GM18508 (cell line): ENCODE results near the gene AUH.
"Not testable (repeated sequence)": the region's sequence is repeated elsewhere in the genome, so short reads cannot be mapped to it uniquely, and the experiment has no call there.

Source experiments
- ATAC-seq: cut with Tn5 transposase; IDR thresholded peaks from one replicate; pipeline ENCODE4 v1.9.1; 2021; ENCODE audit warnings: moderate number of reproducible peaks; ENCODE audit not compliant: insufficient read depth, unreplicated experiment

Gene AUH

GRCh38 chr9:91382298-91382697 lies 20.6 kb upstream of the AUH start:
- ATAC-seq, result no peak

GRCh38 chr9:91379426-91379825 lies 17.7 kb upstream of the AUH start:
- ATAC-seq, result no peak

DNA sequence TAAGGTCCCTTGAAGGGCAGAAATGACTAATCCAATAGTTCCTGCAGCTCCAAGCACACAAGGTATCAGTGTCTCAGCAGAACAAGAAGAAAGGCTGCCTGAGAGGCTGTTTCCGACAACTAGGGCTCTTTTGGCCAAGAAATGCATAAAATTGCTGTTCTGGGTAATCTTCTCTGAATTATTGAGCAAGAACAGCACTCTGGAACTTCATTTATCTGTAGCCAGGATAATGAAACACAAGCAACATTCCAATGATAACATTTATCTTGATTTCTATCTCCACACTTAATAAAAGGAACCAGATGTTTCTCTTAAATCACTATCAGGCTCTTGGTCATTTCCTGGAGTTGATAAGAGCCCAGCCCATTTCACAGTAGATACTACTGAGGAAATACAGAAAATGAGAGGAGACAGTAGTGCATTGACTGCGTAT lies 17.0 kb upstream of the AUH start:
- no peak for ATAC-seq

DNA sequence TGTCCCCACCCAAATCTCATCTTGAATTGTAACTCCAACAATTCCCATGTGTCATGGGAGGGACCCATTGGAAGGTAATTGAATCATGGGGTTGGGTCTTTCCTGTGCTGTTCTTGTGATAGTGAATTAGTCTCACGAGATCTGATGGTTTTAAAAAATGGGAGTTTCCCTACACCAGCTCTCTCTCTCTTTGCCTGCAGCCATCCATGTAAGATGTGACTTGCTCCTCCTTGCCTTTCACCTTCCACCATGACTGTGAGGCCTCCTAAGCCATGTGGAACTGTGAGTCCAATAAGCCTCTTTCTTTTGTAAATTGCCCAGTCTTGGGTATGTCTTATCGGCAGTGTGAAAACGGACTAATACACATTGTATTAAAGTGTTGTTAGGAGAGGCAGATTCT lies 16.3 kb upstream of the AUH start:
- not testable (repeated sequence) for ATAC-seq

- no peak for ATAC-seq
Measured at GRCh38 chr9:91376239-91376638, 14.5 kb upstream of the AUH start.

- ATAC-seq, result no peak
Measured at GRCh38 chr9:91374939-91375338, 13.2 kb upstream of the AUH start.

- ATAC-seq, result no peak
Measured at GRCh38 chr9:91371894-91372293, 10.2 kb upstream of the AUH start.

DNA sequence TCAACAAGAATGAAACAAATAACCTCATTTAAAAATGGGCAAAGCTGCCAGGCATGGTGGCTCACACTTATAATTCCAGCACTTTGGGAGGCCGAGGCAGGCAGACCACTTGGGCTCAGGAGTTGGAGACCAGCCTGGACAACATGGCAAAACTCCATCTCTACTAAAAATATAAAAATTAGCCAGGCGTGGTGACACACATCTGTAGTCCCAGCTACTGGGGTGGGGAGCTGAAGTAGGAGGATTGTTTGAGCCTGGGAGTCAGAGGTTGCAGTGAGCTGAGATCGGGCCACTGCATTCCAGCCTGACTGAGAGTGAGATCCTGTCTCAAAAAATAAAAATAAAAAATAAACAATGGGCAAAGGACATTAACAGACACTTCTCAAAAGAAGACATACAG lies 8.3 kb upstream of the AUH start:
- ATAC-seq, result not testable (repeated sequence)

DNA sequence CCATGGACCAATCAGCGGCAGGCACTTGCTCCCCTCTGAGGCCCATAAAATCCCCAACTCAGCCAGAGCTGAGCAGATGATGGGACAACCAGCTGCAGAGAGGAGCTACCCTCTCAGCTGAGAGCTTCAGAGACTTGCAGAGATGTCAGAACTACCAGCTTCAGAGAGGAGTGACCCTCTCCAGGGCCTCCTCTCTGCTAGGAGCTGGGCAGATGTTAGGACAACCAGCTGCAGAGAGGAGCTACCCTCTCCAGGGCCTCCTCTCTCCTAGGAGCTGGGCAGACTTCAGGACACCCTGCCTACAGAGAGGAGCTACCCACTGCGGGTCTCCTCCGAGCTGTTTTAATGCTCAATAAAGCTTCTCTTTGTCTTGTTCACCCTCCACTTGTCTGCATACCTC lies 3.0 kb upstream of the AUH start:
- no peak for ATAC-seq

DNA sequence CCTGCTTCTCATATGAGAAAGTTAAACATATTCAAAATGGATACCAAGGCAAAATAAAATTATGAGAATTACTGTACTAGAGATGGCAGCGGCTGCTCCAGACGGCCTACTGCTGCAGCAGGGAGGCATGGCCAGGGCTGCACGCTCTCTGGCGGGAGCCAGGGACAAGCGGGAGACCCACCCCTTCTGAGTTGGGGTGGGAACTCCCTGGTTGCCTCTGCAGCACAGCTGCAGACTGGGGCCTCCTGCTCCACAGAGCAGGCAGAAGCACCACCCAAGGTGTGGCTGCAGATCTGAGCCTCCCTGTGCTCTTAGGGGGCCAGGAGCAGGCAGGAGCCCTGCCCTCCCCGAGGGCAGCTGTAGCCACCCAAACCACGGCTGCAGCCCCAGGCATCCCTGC lies 2.3 kb upstream of the AUH start:
- ATAC-seq, result no peak

DNA sequence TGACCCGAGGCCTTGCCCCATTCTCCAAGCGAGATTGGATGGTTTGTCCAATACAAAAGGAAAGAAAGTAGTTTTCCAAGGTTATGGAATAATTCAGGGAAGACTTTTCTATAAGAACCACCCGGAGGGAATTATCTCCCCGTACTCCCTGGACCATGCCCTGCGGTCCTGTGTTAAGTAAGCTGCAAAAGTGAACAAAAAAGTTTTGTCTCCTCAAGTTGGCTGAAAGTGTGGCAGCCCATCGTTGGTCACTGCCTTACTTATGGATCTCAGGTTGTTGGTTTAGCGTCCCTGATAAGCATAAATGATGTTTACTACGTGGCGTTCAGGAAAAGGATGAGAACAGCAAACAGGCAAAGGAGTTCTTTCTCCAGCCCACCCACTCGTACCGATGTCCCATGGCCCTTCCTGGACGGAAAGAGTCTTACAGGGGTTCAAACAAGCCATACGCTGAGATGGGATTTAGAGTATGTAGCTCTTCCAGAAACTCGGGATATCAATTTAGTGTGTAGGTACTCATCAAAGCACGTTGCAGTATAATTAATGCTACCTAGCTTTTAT lies 413 bp upstream of the AUH start:
- no peak for ATAC-seq

DNA sequence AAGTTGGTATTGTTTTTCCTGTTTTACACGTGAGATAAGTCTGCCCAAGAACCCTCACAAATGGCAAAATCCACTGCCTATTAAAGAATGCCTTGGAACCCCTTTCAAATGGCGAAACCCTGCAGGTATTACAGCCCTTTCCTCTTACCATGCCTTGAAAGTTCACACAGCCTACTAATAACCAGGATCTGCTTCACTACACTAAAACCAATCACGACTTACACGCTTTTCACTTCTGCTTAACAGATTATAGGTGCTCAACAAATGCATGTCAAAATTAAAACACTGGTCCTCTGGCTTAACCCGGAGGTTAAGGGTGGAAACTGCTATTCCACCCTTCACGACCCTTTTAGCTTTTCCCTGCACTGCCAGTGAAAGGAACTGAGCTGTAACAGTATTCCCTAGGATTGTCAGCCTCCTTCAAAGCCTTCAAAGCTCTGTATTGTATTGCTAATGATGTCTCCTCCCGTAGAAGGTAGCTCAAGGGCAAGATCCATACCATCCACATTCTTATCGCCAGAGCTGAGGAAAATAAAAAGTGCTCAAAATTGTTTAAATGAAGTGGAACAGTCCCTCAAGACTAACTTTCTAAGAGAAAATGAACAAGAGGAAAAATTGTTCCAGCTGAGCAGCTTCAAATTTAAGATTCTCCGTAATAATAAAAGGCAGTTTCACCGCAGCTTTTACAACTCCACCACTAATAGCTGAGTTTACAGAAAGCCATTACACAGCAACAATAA lies 997 bp downstream of the AUH start:
- no peak for ATAC-seq

- ATAC-seq, result no peak
Measured at GRCh38 chr9:91359734-91360470, 1.8 kb downstream of the AUH start.

- no peak for ATAC-seq
Measured at GRCh38 chr9:91359083-91359482, 2.6 kb downstream of the AUH start.

DNA sequence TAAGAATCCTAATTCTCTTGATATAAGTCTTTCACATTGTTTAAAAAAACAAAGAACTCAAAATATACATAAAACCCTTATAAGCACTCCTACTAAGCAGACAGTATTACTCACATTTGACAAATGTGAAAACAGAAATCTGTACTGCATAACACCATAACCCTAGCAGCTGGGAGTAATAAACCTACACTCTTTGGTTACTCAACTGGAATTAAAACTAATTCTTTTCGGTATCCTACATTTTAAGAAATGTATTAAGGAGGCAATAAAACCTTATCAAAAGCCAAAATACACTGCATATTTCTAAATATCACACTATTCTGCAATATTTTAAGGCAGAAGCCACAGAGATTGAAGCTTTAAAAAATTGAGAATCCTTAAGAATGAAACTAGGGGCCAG lies 6.8 kb downstream of the AUH start:
- no peak for ATAC-seq

GRCh38 chr9:91349115-91349555 lies 12.6 kb downstream of the AUH start:
- ATAC-seq, result no peak

- ATAC-seq, result no peak
Measured at GRCh38 chr9:91348191-91348807, 13.4 kb downstream of the AUH start.

DNA sequence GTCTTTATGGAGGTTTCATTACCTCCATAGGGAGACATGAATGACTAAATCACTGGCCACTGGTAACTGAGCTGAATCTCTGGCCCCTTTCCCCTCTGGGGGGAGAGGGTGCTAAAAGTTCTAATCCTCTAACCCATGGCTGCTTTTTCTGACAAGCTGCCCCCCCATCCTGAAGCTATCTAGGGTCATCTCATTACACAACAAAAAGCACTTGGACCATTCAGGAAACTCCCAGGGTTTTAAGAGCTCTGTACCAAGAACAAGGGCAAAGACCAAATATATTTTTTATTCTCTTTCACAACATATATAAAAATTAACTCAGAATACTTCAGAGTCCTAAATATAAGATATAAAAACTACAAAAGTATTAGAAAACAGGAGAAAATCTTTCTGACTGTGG lies 14.3 kb downstream of the AUH start:
- no peak for ATAC-seq

DNA sequence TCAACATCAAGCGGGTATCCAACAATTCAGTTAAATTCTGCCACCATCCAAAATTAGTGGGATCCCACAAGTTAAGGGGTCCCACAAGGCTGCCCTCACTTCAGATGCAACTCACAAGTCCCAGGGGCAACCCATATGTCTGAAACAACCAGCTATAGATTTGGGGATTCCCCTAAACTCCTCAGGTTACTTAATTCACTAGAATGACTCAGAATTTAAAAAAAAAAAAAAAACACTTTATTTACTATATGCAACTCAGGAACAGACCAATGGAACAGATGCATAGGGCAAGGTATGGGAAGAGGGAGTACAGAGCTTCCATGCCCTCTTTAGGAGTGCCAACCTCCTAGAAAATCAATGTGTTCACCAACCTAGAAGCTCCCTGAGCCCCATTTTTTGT lies 15.1 kb downstream of the AUH start:
- ATAC-seq, result no peak

DNA sequence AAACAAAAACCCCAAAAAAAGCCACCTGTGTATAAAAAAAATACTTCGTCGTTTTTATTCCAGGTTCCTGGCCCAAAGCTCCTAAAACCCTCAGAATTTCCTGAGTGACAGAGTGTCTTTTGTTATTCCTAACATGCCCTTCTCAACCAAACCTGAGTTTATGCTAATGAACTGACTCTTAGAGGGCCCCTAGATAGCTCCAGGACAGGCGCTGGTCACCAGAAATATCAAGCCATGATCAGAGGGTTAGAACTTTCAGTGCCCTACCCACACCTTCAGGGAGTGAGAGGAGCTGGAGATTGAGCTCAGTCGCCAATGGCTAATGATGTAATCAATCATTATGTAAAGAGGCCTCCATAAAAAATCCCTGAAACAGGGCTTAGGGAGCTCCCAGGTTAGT lies 15.7 kb downstream of the AUH start:
- ATAC-seq, result no peak

GRCh38 chr9:91342575-91342974 lies 19.1 kb downstream of the AUH start:
- no peak for ATAC-seq
